ENCODE results near the gene C6orf132.
A peak's percentile ranks its signal among the peaks of the same experiment; 100 is the strongest.

The C6orf132 gene

GRCh38 chr6:42104804-42105125 is 37.7 kb downstream of the C6orf132 start:
- DNase-seq (ENCODE audit: low read depth in 2 of 2) = no peak

- DNase-seq (ENCODE audit: low read depth in 2 of 2) = peak; percentile 60 to 68
Observed at GRCh38 chr6:42104095-42104803, 38.2 kb downstream of the C6orf132 start.

GRCh38 chr6:42103753-42104094 is 38.7 kb downstream of the C6orf132 start:
- DNase-seq (ENCODE audit: low read depth in 2 of 2) = no peak

- no peak for DNase-seq (ENCODE audit: low read depth in 2 of 2)
Observed at GRCh38 chr6:42103216-42103615, 39.2 kb downstream of the C6orf132 start.

GRCh38 chr6:42101186-42101657 is 41.2 kb downstream of the C6orf132 start:
- DNase-seq (ENCODE audit: low read depth in 2 of 2) = no peak

GRCh38 chr6:42100029-42100901 is 42.2 kb downstream of the C6orf132 start:
- peak in 1 of 2 donors; percentile 31 for DNase-seq (ENCODE audit: low read depth in 2 of 2)

- peak; percentile 19 to 43 for DNase-seq (ENCODE audit: low read depth in 2 of 2)
Observed at GRCh38 chr6:42099340-42100028, 42.9 kb downstream of the C6orf132 start.

- no peak for DNase-seq (ENCODE audit: low read depth in 2 of 2)
Observed at GRCh38 chr6:42095776-42096541, 46.5 kb downstream of the C6orf132 start.

- DNase-seq (ENCODE audit: low read depth in 2 of 2) = no peak
Observed at GRCh38 chr6:42095094-42095493, 47.3 kb downstream of the C6orf132 start.

- no peak for DNase-seq (ENCODE audit: low read depth in 2 of 2)
Observed at GRCh38 chr6:42093582-42094329, 48.7 kb downstream of the C6orf132 start.

- DNase-seq (ENCODE audit: low read depth in 2 of 2) = no peak
Observed at GRCh38 chr6:42091718-42092023, 50.7 kb downstream of the C6orf132 start.

GRCh38 chr6:42090819-42091717 is 51.4 kb downstream of the C6orf132 start:
- no peak for DNase-seq (ENCODE audit: low read depth in 2 of 2)

GRCh38 chr6:42088101-42088591 is 54.3 kb downstream of the C6orf132 start:
- DNase-seq (ENCODE audit: low read depth in 2 of 2) = no peak

- no peak for DNase-seq (ENCODE audit: low read depth in 2 of 2)
Observed at GRCh38 chr6:42086046-42087035, 56.1 kb downstream of the C6orf132 start.

GRCh38 chr6:42084889-42085288 is 57.5 kb downstream of the C6orf132 start:
- no peak for DNase-seq (ENCODE audit: low read depth in 2 of 2)

GRCh38 chr6:42083530-42083929 is 58.9 kb downstream of the C6orf132 start:
- no peak for DNase-seq (ENCODE audit: low read depth in 2 of 2)

GRCh38 chr6:42079941-42080464 is 62.4 kb downstream of the C6orf132 start:
- no peak for DNase-seq (ENCODE audit: low read depth in 2 of 2)

- DNase-seq (ENCODE audit: low read depth in 2 of 2) = no peak
Observed at GRCh38 chr6:42078386-42078785, 64.0 kb downstream of the C6orf132 start.

Measured in stimulated activated CD4-positive, alpha-beta T cell treated with anti-CD3 and anti-CD28 coated beads, Interleukin-15, amount 100 ng/mL, for 48 hours (primary cell).